GM21447 (cell line): ENCODE data around the gene BICRAL.
"Not testable (repeated sequence)": the region's sequence is repeated elsewhere in the genome, so short reads cannot be mapped to it uniquely, and the experiment has no call there.

Experiments used
- ATAC-seq: cut with Tn5 transposase; IDR thresholded peaks from one replicate; pipeline ENCODE4 v1.9.1; 2021; ENCODE audit not compliant: unreplicated experiment

The BICRAL gene

GRCh38 chr6:42894041-42894828 lies 112.4 kb downstream of the BICRAL start:
- not testable (repeated sequence) for ATAC-seq

- no peak for ATAC-seq
Observed at GRCh38 chr6:42896178-42896719, 114.4 kb downstream of the BICRAL start.

DNA sequence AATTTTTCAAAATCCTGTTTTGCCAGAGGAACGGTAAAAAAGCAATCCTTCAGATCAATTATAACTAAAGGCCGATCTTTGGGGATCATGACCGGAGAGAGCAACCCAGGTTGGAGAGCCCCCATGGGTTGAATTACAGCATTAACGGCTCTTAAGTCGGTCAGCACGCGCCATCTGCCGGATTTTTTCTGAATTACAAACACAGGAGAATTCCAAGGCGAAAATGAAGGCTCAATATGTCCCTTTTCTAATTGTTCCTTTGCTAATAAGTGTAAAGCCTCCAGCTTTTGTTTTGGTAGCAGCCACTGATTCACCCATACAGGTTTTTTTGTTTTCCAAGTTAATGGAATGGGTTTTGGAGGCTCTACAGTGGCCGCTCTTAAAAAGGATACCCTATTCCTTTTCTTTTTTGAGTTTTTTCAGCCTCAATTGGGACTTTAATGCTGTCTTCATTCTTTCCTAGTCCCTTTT lies 117.1 kb downstream of the BICRAL start:
- no peak for ATAC-seq

GRCh38 chr6:42899871-42900270 lies 118.0 kb downstream of the BICRAL start:
- no peak for ATAC-seq

- peak; percentile 61 for ATAC-seq
Observed at GRCh38 chr6:42901538-42901957, 119.7 kb downstream of the BICRAL start.

DNA sequence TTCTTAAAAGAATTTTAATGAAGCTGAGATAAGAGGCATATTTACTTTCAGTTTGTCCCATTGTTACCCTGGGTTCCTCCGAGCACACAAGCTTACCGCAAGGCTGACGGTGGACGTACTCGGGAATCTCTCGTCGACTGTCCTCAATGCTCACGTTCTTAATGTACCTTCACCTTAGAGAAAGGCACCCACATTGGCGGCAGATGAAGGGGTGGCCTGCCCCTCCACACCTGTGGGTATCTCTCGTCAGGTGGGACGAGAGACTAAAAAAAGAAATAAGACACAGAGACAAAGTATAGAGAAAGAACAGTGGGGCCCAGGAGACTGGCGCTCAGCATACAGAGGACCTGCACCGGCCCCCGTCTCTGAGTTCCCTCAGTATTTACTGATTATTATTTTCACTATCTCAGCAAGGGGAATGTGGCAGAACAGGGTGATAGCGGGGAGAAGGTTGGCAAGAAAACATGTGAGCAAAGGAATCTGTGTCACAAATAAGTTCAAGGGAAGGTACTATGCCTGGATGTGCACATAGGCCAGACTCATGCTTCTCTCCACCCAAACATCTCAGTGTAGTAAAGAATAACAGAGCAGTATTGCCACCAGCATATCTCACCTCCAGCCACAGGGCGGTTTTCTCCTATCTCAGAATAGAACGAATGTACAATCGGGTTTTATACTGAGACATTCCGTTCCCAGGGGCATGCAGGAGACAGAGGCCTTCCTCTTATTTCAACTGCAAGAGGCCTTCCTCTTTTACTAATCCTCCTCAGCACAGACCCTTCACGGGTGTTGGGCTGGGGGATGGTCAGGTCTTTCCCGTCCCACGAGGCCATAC lies 120.8 kb downstream of the BICRAL start:
- not testable (repeated sequence) for ATAC-seq

- ATAC-seq = no peak
Observed at GRCh38 chr6:42904467-42904866, 122.6 kb downstream of the BICRAL start.

DNA sequence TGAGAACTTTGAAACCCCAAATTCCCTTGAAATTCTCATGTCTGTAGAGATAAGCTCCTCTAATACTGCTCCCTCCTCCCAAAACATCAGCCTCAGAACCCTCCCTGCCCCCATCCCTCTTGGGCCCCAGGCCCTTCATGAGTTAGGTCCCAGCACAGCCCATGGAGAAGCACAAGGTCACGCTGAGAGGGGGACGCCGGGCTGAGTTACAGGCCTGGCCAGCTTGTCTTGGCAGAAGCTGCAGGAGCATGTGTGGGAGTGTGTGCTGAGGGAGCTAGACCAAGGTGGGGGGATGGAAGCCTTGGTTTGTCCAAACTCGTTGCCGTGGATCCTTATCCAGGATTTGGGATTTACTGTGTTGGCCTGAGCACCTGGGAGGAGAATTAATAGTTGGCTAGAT lies 125.5 kb downstream of the BICRAL start:
- no peak for ATAC-seq

DNA sequence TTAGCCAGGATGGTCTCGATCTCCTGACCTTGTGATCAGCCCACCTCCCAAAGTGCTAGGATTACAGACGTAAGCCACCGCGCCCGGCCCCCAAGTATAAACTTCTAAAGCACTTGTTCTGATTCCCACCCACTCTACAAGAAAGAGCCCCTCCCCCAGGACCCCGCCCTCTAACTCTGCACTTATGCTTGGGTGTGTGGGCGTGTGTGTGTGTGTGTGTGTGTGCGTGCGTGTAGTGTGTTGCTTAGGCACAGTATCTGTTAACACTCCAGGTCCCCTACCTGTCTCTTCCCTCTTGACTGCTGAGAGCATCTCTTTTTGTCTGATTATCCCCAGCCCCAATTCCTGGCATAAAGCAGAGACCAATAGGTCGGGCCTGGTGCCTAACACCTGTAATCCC lies 128.0 kb downstream of the BICRAL start:
- ATAC-seq = no peak

GRCh38 chr6:42911171-42912021 lies 129.5 kb downstream of the BICRAL start:
- ATAC-seq = no peak

- no peak for ATAC-seq
Observed at GRCh38 chr6:42914546-42914945, 132.7 kb downstream of the BICRAL start.

GRCh38 chr6:42915732-42916131 lies 133.9 kb downstream of the BICRAL start, which contains the start of gene PTCRA:
PTCRA (plus strand) TSS chr6:42916053; CDS start chr6:42916070, 17 bp downstream.
- ATAC-seq = no peak

DNA sequence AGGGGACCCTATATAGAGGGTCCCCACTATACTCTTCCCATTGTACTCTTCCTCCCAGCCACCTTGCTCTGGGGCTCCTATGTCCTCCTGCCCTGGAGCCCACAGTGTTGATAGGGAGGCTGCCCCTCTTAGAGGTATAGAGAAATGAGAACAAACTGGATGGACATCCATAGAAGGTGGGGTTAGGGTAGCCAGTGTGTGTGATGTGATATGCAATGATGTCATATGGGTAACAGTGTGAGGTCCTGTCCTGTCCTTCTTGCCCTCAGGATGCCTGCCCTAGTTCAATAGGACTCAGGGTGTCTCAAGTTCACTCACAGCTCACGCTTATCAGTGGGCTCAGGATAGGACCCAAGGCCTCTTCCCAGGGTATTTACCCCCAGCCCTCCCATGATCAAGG lies 134.4 kb downstream of the BICRAL start:
- no peak for ATAC-seq
